Measurements from ENCODE around the gene ABCA13. TPM values are rescaled to one million over a fixed set of nuclear protein-coding genes. Genes with fewer than 3 reads are reported as not detected.

The ABCA13 gene
- total RNA-seq, 1 donor from 2014 or later, result not detected

- DNase-seq, result no peak
- Histone ChIP-seq H3K4me3 (no peak overlapping the region), H3K9me3 (replicated peaks) (no peaks in the 10 kb centered on the region), H3K4me1 (no peaks in the 10 kb centered on the region), H3K27ac (replicated peaks) (no peak overlapping the region), H3K27me3 (ENCODE audit: low read depth) (peaks cover 3% of the 10 kb centered on the region), H3K36me3 (no peaks in the 10 kb centered on the region)
- TF ChIP-seq CTCF (IDR thresholded peaks at IDR 0.05; ENCODE audit: borderline replicate concordance), result no peak
- intact Hi-C loops (cut with micrococcal nuclease), result no loop called here
These were observed 127.5 kb downstream of the ABCA13 start for GRCh38 chr7:48298779-48299178.

- no peak overlapping the region for H3K4me3 ChIP-seq
- H3K27me3 ChIP-seq (ENCODE audit: low read depth), result peaks cover 3% of the 10 kb centered on the region
- DNase-seq, result no peak
- H3K9me3 ChIP-seq (replicated peaks), result no peaks in the 10 kb centered on the region
- no peak overlapping the region for H3K27ac ChIP-seq (replicated peaks)
- no peaks in the 10 kb centered on the region for H3K4me1 ChIP-seq
- peak; percentile 74 for TF ChIP-seq CTCF (IDR thresholded peaks at IDR 0.05; ENCODE audit: borderline replicate concordance)
- intact Hi-C loops (cut with micrococcal nuclease), result no loop called here
- H3K36me3 ChIP-seq, result no peaks in the 10 kb centered on the region
These were observed 128.4 kb downstream of the ABCA13 start for GRCh38 chr7:48299580-48300169.

- no peak overlapping the region for H3K27ac ChIP-seq (replicated peaks)
- no peak for DNase-seq
- H3K27me3 ChIP-seq (ENCODE audit: low read depth), result peaks cover 7% of the 10 kb centered on the region
- intact Hi-C loops (cut with micrococcal nuclease), result no loop called here
- H3K9me3 ChIP-seq (replicated peaks), result no peaks in the 10 kb centered on the region
- H3K4me1 ChIP-seq, result no peaks in the 10 kb centered on the region
- H3K36me3 ChIP-seq, result no peaks in the 10 kb centered on the region
- TF ChIP-seq CTCF (IDR thresholded peaks at IDR 0.05; ENCODE audit: borderline replicate concordance), result no peak
- H3K4me3 ChIP-seq, result no peak overlapping the region
These were observed 129.0 kb downstream of the ABCA13 start for GRCh38 chr7:48300301-48300700.

DNA sequence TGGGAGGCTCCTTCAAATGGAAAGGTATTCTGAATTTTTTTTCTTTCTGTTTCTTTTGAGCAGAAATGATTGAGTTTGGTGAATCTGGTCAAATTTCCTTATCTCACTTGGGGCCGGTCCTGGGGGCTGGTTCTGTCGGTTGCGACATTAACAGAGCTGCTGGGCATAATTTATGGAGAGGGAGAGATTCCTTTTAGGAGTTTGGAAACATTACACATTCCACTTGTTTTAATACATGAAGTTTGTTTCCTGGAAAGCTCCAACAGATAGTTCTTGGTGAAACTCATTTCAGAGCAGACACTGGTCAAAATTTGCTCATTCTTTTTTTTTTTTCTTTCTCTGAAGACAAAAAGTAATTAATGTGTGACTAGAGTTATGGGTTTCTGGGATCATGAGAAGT, 129.9 kb downstream of the ABCA13 start:
- DNase-seq, result no peak
- intact Hi-C loops (cut with micrococcal nuclease), result no loop called here
- no peak overlapping the region for H3K4me3 ChIP-seq
- H3K36me3 ChIP-seq, result no peaks in the 10 kb centered on the region
- H3K4me1 ChIP-seq, result no peaks in the 10 kb centered on the region
- no peak overlapping the region for H3K27ac ChIP-seq (replicated peaks)
- H3K27me3 ChIP-seq (ENCODE audit: low read depth), result peaks cover 9% of the 10 kb centered on the region
- TF ChIP-seq CTCF (IDR thresholded peaks at IDR 0.05; ENCODE audit: borderline replicate concordance), result no peak
- no peaks in the 10 kb centered on the region for H3K9me3 ChIP-seq (replicated peaks)

DNA sequence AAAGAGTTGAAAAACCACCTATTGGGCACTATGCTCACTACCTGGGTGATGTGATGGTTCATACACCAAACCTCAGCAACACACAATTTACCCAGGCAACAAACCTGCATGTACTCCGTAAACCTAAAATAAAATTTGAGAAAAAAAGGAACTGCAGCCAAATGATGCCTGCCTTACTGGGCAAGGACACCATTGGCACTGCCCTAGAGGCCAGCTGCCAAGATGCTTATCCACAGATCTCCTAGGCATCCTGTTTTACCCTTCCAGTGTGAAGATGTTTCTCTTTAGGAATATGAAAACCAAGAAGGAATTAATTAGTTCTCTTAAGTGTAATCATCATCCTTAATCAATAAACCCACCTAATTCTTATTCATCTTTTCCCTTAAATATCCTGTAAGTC, 133.4 kb downstream of the ABCA13 start:
- intact Hi-C loops (cut with micrococcal nuclease), result no loop called here
- Histone ChIP-seq H3K4me1 (no peaks in the 10 kb centered on the region), H3K9me3 (replicated peaks) (no peaks in the 10 kb centered on the region), H3K27ac (replicated peaks) (no peak overlapping the region), H3K36me3 (no peaks in the 10 kb centered on the region), H3K27me3 (ENCODE audit: low read depth) (peaks cover 9% of the 10 kb centered on the region), H3K4me3 (no peak overlapping the region)
- TF ChIP-seq CTCF (IDR thresholded peaks at IDR 0.05; ENCODE audit: borderline replicate concordance), result no peak
- no peak for DNase-seq

All from left ventricle myocardium inferior (tissue), 1 donor.